HG02973 (cell line): ENCODE data around the gene CHI3L1.
"Not testable (repeated sequence)": the region's sequence is repeated elsewhere in the genome, so short reads cannot be mapped to it uniquely, and the experiment has no call there.

Experiments
- ATAC-seq: cut with Tn5 transposase; IDR thresholded peaks from one replicate; pipeline ENCODE4 v1.9.1; 2021; ENCODE audit warnings: moderate library complexity; ENCODE audit not compliant: unreplicated experiment

CHI3L1 gene

GRCh38 chr1:203186446-203187303 is at the start of gene CHI3L1:
TSS of gene CHI3L1 (minus strand) at chr1:203186704. CDS start at chr1:203186623, 81 bp downstream.
- ATAC-seq = no peak

DNA sequence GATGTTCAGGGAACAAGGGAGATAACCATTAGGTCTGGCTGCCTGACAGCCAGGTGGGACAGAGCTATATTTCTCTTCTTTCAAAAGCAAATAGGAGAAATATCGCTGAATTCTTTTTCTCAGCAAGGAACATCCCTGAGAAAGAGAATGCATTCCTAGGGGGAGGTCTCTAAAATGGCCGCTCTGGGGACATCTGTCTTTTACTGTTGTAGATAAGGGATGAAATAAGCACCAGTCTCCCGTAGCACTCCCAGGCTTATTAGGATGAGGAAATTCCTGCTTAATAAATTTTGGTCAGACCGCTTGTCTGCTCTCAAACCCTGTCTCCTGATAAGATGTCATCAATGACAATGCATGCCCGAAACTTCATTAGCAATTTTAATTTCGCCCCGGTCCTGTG is 48.4 kb upstream of the CHI3L1 start:
- ATAC-seq = not testable (repeated sequence)

- no peak for ATAC-seq
Observed at GRCh38 chr1:203229471-203230135, 43.1 kb upstream of the CHI3L1 start, which contains the start of gene CHIT1. TSS of gene CHIT1 (minus strand) at chr1:203229673. CDS start at chr1:203229636, 37 bp downstream.

- no peak for ATAC-seq
Observed at GRCh38 chr1:203228670-203229069, 42.2 kb upstream of the CHI3L1 start.

DNA sequence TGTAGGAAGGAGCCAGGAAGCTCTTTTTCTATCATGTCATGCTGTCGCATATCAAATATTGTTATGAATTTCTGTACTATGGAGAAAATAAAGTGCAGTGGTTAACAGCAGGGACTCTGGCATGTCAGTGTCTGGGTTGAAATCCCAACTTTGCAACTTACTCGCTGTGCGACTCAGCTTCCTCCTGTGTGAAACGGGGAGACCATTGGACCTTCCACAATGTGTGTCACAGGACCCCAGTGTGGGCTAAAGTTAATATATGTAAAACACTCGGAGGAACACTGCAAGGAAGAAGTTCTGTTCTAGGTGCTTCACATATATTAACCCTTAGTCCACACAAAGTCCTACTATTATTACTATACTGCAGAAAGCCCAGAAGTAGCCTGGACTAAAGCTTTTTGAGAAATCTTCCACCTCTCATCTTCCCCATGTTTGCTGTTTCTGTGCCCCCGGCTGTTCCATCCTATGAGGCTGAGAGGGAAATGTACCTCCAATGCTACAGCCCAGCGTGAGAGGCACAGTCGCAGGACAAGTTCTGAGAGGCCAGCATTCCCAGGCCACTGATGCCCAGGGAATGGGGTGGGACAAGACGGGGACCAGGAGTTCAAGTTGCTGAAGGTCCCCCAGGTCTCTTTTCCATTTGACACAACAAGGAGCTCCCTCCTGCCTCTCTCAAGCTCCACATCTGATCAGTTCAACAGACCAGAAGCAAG is 41.0 kb upstream of the CHI3L1 start:
- ATAC-seq = no peak

GRCh38 chr1:203225071-203225470 is 38.6 kb upstream of the CHI3L1 start:
- no peak for ATAC-seq

DNA sequence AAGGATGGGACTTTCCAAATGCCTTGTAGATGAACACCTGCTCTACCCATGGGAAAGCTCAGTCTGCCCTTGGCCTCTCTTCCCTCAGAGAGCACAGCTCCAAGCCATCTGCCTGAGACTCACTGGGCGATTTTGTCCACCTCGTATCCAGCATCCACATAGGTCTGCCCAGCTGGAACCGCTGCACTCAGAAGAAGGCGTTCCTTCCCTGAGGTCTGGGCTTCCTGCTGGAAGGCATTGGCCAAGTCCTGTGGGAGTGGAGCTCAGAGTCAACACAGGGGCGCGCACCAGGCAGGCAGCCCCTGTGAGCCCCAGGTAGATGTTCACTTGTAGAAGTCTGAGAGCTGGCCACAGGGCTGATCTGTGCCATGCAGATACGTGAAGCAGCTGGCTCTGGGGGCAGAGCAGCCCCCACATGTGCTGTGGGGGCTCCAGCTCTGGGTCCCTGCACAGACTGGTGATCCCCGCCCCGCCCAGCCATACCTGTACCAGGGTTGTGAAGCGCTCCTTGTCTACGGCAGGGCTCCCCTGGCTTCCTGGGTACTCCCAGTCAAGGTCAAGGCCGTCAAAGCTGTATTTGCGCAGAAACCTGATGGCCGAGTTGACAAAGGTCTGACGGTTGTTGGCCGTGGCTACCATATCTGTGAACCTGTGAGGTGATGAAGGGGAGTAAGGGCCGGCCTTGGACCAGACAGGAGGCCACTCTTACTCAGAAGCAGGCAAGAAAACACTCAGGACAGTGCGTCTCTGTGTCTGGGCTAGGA is 36.7 kb upstream of the CHI3L1 start:
- ATAC-seq = no peak

- no peak for ATAC-seq
Observed at GRCh38 chr1:203219934-203220333, 33.4 kb upstream of the CHI3L1 start.

DNA sequence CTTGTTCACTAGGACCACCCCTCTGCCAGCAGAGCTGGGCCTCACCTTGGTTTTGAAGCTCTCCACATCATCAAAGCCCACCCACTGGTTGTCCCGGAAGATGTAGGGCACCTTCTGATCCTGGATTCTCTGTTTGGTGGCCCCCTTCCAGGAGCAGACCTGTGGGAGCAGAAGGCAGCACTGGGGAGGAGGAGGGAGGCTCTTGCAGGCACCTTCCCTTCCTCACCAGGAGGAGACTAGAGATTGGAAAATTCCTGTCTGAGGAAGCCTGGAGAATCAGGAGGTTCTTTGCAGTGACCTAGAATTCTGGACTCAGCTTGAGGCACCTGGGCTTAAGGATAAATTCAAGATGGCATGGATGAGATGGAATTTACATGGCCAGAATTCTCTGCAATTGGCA is 32.7 kb upstream of the CHI3L1 start:
- ATAC-seq = no peak

- no peak for ATAC-seq
Observed at GRCh38 chr1:203217668-203218067, 31.2 kb upstream of the CHI3L1 start.

- no peak for ATAC-seq
Observed at GRCh38 chr1:203217139-203217655, 30.7 kb upstream of the CHI3L1 start.

GRCh38 chr1:203216274-203217138 is 30.0 kb upstream of the CHI3L1 start:
- no peak for ATAC-seq

GRCh38 chr1:203215573-203215972 is 29.1 kb upstream of the CHI3L1 start:
- no peak for ATAC-seq

DNA sequence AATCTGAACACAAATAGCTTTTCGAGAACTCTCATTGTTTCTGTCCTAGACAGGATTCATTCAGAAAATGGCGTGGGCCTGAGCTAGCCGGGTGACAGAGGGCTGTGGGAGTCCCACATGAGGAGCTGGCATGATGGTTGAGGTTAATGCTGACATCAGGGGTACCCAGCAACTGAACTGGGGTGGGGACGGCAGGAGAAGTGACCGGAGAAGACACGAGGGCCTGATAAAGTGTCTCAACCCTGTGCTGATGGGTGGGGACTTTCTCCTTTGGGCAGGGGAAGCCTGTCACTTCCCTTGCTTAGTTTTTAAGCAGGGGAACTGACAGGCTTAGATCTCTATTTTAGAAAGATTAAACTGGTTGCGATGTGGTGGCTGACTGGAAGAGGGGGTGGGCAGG is 28.4 kb upstream of the CHI3L1 start:
- ATAC-seq = no peak

GRCh38 chr1:203213126-203213525 is 26.6 kb upstream of the CHI3L1 start:
- ATAC-seq = no peak

DNA sequence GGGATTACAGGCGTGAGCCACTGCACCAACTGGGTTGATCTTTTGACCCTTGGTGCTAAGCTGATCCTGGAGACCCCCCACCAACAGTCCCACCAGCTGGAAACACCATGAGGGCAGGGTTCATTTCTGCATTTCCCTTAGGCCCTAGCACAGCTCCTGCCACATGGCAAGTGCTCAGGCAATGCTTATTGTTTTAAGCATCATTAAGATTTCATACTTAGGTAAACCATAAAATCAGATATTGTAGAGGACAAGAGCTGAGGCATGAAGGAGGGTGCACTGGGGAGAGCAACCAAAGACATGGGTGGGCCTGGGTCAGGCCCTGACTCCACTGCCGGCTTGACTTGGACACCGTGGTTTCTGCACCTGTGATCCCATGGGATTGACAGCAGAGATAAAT is 25.3 kb upstream of the CHI3L1 start:
- ATAC-seq = no peak

GRCh38 chr1:203210988-203211387 is 24.5 kb upstream of the CHI3L1 start:
- ATAC-seq = no peak

GRCh38 chr1:203210350-203210749 is 23.8 kb upstream of the CHI3L1 start:
- no peak for ATAC-seq

DNA sequence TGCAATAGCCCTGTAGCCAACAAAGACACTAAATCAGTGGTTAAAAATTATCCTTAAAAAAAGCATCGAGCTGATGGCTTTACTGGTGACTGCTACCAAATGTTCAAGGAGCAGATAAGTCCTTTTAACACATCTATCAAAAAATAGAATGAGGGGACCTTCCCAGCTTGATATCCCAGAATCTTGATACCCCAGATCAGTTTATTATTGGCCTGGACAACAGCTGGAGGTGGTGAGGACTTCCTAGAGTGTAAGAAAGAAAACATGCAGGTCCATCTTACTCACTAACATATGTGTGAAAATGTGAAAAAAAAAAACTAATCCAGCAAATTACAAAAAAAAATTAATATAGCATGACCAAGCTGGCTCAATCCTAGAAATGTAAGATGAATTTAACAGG is 21.7 kb upstream of the CHI3L1 start:
- ATAC-seq = no peak

DNA sequence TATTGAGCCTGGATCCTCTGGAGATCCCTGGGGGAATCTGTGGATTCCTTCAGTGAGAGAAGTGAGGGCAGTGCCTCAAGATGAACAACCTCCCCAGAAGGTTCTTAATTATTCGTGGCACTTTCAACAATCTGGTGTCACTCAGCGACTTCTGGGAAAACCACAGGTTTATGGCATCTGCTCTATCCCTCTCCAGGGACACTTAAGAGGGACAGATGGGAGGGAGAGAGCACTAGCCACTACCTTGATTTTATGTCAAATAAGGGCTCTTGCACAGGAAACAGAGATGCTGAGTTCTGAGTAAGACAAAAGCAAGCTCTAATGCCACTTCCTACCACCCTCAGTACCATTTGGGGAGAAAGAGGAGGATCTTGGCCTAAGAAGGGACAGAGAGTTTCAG is 21.2 kb upstream of the CHI3L1 start:
- ATAC-seq = no peak
